ENCODE measurements around the gene ANKRD2.

ANKRD2 gene

GRCh38 chr10:97596101-97597082 lies 23.8 kb downstream of the ANKRD2 start:
- Histone ChIP-seq H3K27ac (no peak overlapping the region), H3K79me2 (peaks cover 3% of the 10 kb centered on the region), H3K9me3 (ENCODE audit: control insufficient read depth, low read length) (no peaks in the 10 kb centered on the region), H3K4me2 (ENCODE audit: low read length) (no peak overlapping the region), H3K4me3 (ENCODE audit: low read depth, low read length) (no peak overlapping the region), H3K27me3 (ENCODE audit: control insufficient read depth, insufficient read depth, low read length) (no peaks in the 10 kb centered on the region), H3K4me1 (no peaks in the 10 kb centered on the region), H3K36me3 (ENCODE audit: control insufficient read depth, insufficient read depth, low read length) (no peaks in the 10 kb centered on the region), H3K9ac (no peak overlapping the region), H2AFZ (no peak overlapping the region)
- TF ChIP-seq CTCF (IDR thresholded peaks at IDR 0.05), result no peak

- no peak overlapping the region for H2AFZ ChIP-seq
- no peak overlapping the region for H3K27ac ChIP-seq
- H3K27me3 ChIP-seq (ENCODE audit: control insufficient read depth, insufficient read depth, low read length), result no peaks in the 10 kb centered on the region
- no peaks in the 10 kb centered on the region for H3K4me1 ChIP-seq
- no peak overlapping the region for H3K9ac ChIP-seq
- no peaks in the 10 kb centered on the region for H3K36me3 ChIP-seq (ENCODE audit: control insufficient read depth, insufficient read depth, low read length)
- TF ChIP-seq CTCF (IDR thresholded peaks at IDR 0.05), result no peak
- H3K9me3 ChIP-seq (ENCODE audit: control insufficient read depth, low read length), result no peaks in the 10 kb centered on the region
- H3K4me3 ChIP-seq (ENCODE audit: low read depth, low read length), result no peak overlapping the region
- peaks cover 3% of the 10 kb centered on the region for H3K79me2 ChIP-seq
- no peak overlapping the region for H3K4me2 ChIP-seq (ENCODE audit: low read length)
These were observed 25.2 kb downstream of the ANKRD2 start for GRCh38 chr10:97597778-97598177.

GRCh38 chr10:97598407-97599271 lies 26.1 kb downstream of the ANKRD2 start:
- Histone ChIP-seq H3K4me3 (ENCODE audit: low read depth, low read length) (no peak overlapping the region), H3K9ac (no peak overlapping the region), H3K9me3 (ENCODE audit: control insufficient read depth, low read length) (no peaks in the 10 kb centered on the region), H3K4me2 (ENCODE audit: low read length) (no peak overlapping the region), H3K36me3 (ENCODE audit: control insufficient read depth, insufficient read depth, low read length) (no peaks in the 10 kb centered on the region), H3K27me3 (ENCODE audit: control insufficient read depth, insufficient read depth, low read length) (no peaks in the 10 kb centered on the region), H3K27ac (no peak overlapping the region), H2AFZ (no peak overlapping the region), H3K4me1 (no peaks in the 10 kb centered on the region), H3K79me2 (peaks cover 3% of the 10 kb centered on the region)
- TF ChIP-seq CTCF (IDR thresholded peaks at IDR 0.05), result no peak

- no peak overlapping the region for H3K9ac ChIP-seq
These were observed 26.7 kb downstream of the ANKRD2 start for GRCh38 chr10:97599272-97599619.

More at GRCh38 chr10:97599272-97599619, 26.7 kb downstream of the ANKRD2 start:
- Histone ChIP-seq H3K27ac (no peak overlapping the region), H3K4me1 (no peaks in the 10 kb centered on the region), H2AFZ (no peak overlapping the region), H3K4me2 (ENCODE audit: low read length) (no peak overlapping the region), H3K79me2 (peaks cover 3% of the 10 kb centered on the region), H3K27me3 (ENCODE audit: control insufficient read depth, insufficient read depth, low read length) (no peaks in the 10 kb centered on the region), H3K4me3 (ENCODE audit: low read depth, low read length) (no peak overlapping the region), H3K9me3 (ENCODE audit: control insufficient read depth, low read length) (no peaks in the 10 kb centered on the region), H3K36me3 (ENCODE audit: control insufficient read depth, insufficient read depth, low read length) (no peaks in the 10 kb centered on the region)
- no peak for TF ChIP-seq CTCF (IDR thresholded peaks at IDR 0.05)
